Esophagus mucosa (tissue), 1 donor: ENCODE data around the gene FBXO15. TPM values are rescaled to one million over a fixed set of nuclear protein-coding genes. Genes with fewer than 3 reads are reported as not detected.

ENCODE experiments used
- ATAC-seq: fragments of 200-7000 bp; cut with Tn5 transposase; one replicate; pipeline ENCODE4 v1.9.1; 2020
- total RNA-seq: library from RNA; stranded (reverse); gene quantifications from one replicate; pipeline ENCODE4 v1.2.4, GENCODE V29; 2023
- donor health status: DM: yes; HTN: yes; CAD: no.

Gene FBXO15
- total RNA-seq, 1 donor from 2014 or later = 0.76 TPM

DNA sequence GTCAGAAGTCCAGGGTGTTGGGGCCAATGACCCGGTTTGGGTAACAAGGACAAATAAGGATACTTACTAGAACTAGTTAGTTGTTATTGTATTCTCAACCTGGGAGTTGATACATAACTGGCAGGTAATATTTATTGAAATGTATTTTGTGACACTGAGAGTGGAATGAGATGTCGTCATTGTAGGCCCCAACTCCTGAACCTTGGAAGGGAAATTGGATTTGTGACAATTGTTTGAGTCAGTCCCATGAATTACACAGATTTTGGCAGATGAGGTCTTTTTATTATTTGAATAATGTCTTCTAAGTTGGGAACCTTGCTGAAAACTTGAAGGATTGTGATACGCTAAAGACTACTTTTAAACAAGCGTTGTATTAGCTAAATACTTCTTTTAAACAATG, 5.7 kb upstream of the FBXO15 start:
- no peak for ATAC-seq

GRCh38 chr18:74152857-74153256, 5.2 kb upstream of the FBXO15 start:
- no peak for ATAC-seq

GRCh38 chr18:74152270-74152669, 4.6 kb upstream of the FBXO15 start:
- no peak for ATAC-seq

GRCh38 chr18:74149878-74150277, 2.2 kb upstream of the FBXO15 start:
- no peak for ATAC-seq

DNA sequence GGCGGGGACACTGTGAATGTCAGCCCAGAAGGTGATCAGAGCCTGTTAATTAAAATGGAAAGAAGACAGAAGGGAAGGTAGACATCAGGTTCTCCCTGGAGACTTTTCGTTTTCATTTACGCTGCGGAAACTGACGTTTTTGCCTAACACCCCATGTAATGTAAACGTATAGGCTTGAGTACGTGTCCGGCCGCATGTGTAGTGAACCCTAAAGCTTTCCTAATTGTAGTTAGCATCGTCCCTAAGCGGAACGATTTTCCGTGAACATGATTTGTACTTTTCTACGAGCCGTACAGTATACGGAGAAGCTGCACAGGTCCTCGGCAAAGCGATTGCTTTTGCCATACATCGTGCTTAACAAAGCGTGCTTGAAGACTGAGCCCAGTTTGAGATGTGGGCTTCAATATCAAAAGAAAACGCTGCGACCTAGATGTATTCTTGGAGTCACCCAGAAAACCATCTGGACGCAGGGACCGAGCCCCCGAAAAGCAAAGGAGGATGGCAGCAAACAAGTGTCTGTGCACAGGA, 973 bp upstream of the FBXO15 start:
- ATAC-seq = no peak

GRCh38 chr18:74147491-74147778, 199 bp downstream of the FBXO15 start:
- ATAC-seq = no peak

- no peak for ATAC-seq
Observed at GRCh38 chr18:74146756-74147155, 878 bp downstream of the FBXO15 start.

DNA sequence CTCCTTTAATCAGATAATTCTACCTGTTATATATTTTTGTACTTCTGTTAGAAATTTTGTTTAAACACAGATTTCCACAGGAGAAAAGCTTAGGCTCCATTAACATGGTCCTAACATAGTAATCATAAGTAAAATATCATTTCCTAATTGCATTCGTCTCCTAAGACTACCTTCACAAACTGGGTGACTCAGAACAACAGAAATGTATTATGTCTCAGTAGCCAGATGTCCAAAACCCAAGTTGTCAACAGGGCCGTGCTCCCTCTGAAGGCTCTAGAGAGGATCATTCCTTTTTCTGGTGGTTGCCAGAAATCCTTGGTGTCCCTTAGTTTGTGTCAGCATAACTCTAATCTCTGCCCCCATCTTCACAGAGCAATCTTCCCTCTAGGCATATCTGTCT, 5.4 kb downstream of the FBXO15 start:
- ATAC-seq = no peak

GRCh38 chr18:74141667-74142066, 6.0 kb downstream of the FBXO15 start:
- ATAC-seq = peak; percentile 42

- ATAC-seq = no peak
Observed at GRCh38 chr18:74140582-74140981, 7.1 kb downstream of the FBXO15 start.

DNA sequence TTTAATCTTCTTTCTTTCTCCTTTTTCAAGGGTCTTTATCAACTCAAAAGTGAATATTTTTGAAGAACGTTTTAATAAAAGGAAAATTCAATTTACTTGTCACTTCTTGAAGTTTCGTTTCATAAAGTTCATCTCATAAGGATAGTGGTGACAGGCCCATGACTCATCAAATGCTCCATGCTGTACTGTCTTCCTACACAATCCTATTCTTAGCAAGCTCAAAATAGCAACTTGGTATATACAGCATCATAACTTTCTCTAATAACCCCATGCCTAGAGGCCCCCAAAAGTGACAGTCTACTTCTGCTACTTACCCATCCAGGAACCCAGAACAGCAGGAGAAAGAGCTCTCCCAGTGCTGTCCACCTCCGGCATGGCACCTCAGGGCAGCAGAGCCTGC, 7.7 kb downstream of the FBXO15 start:
- peak; percentile 36 for ATAC-seq

DNA sequence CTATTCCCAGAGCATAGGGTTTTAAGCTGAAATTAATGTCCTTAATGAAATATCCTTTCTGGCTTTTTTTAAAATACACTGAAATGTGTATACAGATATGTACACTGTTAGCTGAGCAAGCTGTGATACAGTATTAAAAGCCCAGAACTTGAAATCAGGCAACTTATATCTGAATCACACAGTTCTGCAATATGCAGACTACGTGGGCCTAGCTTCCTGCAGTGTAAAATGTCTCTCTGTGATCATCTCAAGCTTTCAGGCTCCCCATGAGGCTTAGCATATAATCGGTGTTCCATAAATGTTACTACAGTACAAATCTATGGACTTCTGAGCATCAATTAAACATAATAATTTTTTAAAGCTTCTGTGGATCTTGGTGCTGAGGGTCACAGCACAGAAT, 8.2 kb downstream of the FBXO15 start:
- no peak for ATAC-seq

GRCh38 chr18:74137920-74138538, 9.6 kb downstream of the FBXO15 start:
- ATAC-seq = no peak

- ATAC-seq = no peak
Observed at GRCh38 chr18:74132201-74132600, 15.4 kb downstream of the FBXO15 start.

DNA sequence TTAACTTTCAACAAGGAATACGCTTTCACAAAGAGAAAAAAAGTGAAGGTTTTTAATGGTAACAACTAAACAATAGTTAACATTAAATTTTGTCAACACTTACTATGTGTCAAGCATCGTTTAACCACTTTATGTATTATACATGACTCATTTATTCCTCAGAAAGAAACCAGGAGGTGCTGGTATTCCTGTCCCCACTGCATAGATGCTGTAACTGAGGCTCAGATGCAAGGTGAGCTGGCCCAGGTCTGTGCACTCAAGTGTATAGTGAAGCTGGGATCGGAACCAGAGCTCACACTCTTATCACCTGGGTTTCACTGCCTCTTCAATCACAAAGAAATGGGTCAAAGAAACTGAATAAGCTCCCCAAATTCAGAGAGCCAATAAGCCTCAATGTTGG, 16.5 kb downstream of the FBXO15 start:
- ATAC-seq = no peak

GRCh38 chr18:74128159-74128558, 19.5 kb downstream of the FBXO15 start:
- no peak for ATAC-seq

- ATAC-seq = no peak
Observed at GRCh38 chr18:74126684-74127655, 20.7 kb downstream of the FBXO15 start.

GRCh38 chr18:74124642-74125041, 23.0 kb downstream of the FBXO15 start:
- no peak for ATAC-seq

- no peak for ATAC-seq
Observed at GRCh38 chr18:74123200-74123599, 24.4 kb downstream of the FBXO15 start.

GRCh38 chr18:74116633-74117554, 30.7 kb downstream of the FBXO15 start:
- ATAC-seq = no peak

DNA sequence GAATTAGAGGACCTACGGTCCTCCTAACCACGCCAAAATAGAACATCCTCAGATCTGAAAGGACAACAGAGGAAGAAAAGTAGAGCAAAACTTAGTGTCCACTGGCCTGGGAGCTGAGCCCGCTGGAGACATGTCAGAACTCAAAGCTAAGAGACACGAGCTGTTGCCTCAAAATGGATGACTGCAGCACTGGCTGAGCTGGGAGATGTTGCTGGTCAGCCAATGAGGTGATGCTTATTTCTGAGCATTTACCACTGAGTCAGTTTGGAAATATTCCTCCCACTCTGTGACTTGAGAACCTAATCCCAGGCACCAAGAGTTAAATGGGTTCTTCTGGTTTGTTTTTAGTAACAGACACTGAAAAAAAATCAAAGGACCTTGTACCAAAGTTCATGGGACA, 32.6 kb downstream of the FBXO15 start:
- no peak for ATAC-seq

GRCh38 chr18:74114116-74114515, 33.5 kb downstream of the FBXO15 start:
- ATAC-seq = no peak

DNA sequence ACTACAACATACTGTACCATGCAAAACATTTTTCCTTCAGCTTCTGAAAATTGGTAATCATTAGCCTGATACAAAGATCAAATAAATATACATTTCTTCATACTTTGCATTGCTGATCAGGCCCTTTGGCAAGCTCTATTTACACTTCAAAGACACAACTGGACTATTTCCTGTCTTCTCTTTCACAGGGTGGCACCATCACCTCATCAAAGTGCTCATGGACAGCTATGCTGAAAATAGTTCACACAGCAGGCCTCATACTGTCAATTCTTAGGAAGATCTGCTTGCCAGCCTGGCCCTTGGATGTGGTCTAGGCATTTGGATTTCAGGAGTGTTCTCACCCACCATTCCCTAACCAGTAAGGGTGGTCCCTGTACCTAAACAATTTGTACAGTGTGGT, 33.9 kb downstream of the FBXO15 start:
- no peak for ATAC-seq
